HCT116 (cell line): ENCODE results near the gene FUOM. TPM values are rescaled to one million over a fixed set of nuclear protein-coding genes. Genes with fewer than 3 reads are reported as not detected.
"Not testable (repeated sequence)": the region's sequence is repeated elsewhere in the genome, so short reads cannot be mapped to it uniquely, and the experiment has no call there.

ENCODE experiments used
- ATAC-seq: fragments of 200-7000 bp; cut with Tn5 transposase; 2 replicates; pipeline ENCODE4 v1.9.1; 2020; ENCODE audit warnings: mild to moderate bottlenecking, moderate library complexity
- BruUV-seq: library from RNA; stranded (reverse); fragments of 400-500 nt; replicated peaks from 2 replicates; lab custom pipeline; 2021; lab: Mats Ljungman, UMichigan
- CTCF ChIA-PET: fragments of 300-600 bp; sonication (Branson Sonifier 250); formaldehyde crosslinking; loops from one replicate; lab custom pipeline; 2021; ENCODE audit warnings: antibody characterized with exemption; lab: Charles Lee
- POLR2A ChIA-PET: fragments of 300-600, 350-600 bp; sonication (Branson Sonifier 250); formaldehyde crosslinking; loops from one replicate; lab custom pipeline; 2021; ENCODE audit warnings: antibody characterized with exemption; lab: Charles Lee
- RAD21 ChIA-PET, 2 experiments: fragments of 300-600 bp; sonication (Branson Sonifier 250); formaldehyde crosslinking; loops; one replicate each; lab custom pipeline; 2023; ENCODE audit warnings: low total read pairs in 2 of 2; ENCODE audit not compliant: uncharacterized antibody in 2 of 2, unreplicated experiment in 2 of 2, low non-redundant PET in 1 of 2; lab: Charles Lee
- DNase-seq: peaks from one replicate; pipeline ENCODE4 v3.0.0-alpha.2; 2010; ENCODE audit warnings: low read depth, low spot score
- H2AFZ ChIP-seq: fragments of 200-600 bp; shearing (Covaris generic), sonication (generic); 2 replicates; pipeline ENCODE4 v1.6.1; 2017; ENCODE audit warnings: low read depth, mixed run types, mixed read lengths, antibody characterized with exemption, low read length; ENCODE audit not compliant: poor library complexity, severe bottlenecking
- H3K27ac ChIP-seq: 2 replicates; pipeline ENCODE4 v1.5.1; 2012; ENCODE audit warnings: low read depth, low read length
- H3K27me3 ChIP-seq: fragments of 200-600 bp; sonication (generic); 2 replicates; pipeline ENCODE4 v1.6.1; 2016; ENCODE audit warnings: mixed run types, low read length, mixed read lengths; ENCODE audit not compliant: insufficient read depth
- H3K36me3 ChIP-seq, 2 experiments: fragments of 200-500 bp in 1 of 2; fragments of 200-600 bp in 1 of 2; sonication (Bioruptor generic) in 1 of 2; sonication (generic) in 1 of 2; 2 replicates each; pipeline versions ENCODE4 v1.5.1 to v1.6.1; 2014 to 2016; ENCODE audit warnings: low read length in 2 of 2, inconsistent platforms in 1 of 2, mixed read lengths in 1 of 2, mixed run types in 1 of 2; ENCODE audit not compliant: insufficient read depth in 2 of 2, control insufficient read depth in 1 of 2
- H3K4me1 ChIP-seq, 2 experiments: fragments of 200-600 bp in 1 of 2; sonication (generic) in 1 of 2; 2 replicates each; pipeline versions ENCODE4 v1.5.1 to v1.6.1; 2012 to 2017; ENCODE audit warnings: low read length in 2 of 2, inconsistent platforms in 1 of 2, mild to moderate bottlenecking in 1 of 2, mixed read lengths in 1 of 2, mixed run types in 1 of 2, moderate library complexity in 1 of 2; ENCODE audit not compliant: insufficient read depth in 2 of 2, control insufficient read depth in 1 of 2
- H3K4me2 ChIP-seq: fragments of 200-600 bp; sonication (generic); 2 replicates; pipeline ENCODE4 v1.6.1; 2017; ENCODE audit warnings: mixed run types, low read length, mixed read lengths
- H3K4me3 ChIP-seq, 2 experiments: fragments of 200-600 bp in 1 of 2; sonication (generic) in 1 of 2; replicated peaks in 1 of 2; 2 replicates each; pipeline ENCODE4 v1.5.1; 2011 to 2016; ENCODE audit warnings: low read length in 2 of 2, control low read depth in 1 of 2, low read depth in 1 of 2, mild to moderate bottlenecking in 1 of 2, mixed read lengths in 1 of 2, mixed run types in 1 of 2
- H3K79me2 ChIP-seq: fragments of 200-600 bp; sonication (generic); 2 replicates; pipeline ENCODE4 v1.6.1; 2017; ENCODE audit warnings: mild to moderate bottlenecking, mixed run types, low read length, moderate library complexity, mixed read lengths; ENCODE audit not compliant: insufficient read depth
- H3K9ac ChIP-seq: fragments of 200-600 bp; sonication (generic); 2 replicates; pipeline ENCODE4 v1.6.1; 2016; ENCODE audit warnings: low read length, mixed read lengths
- H3K9me2 ChIP-seq: fragments of 200-600 bp; sonication (generic), shearing (Covaris generic); 2 replicates; pipeline ENCODE4 v1.6.1; 2017; ENCODE audit warnings: mixed run types, mild to moderate bottlenecking, moderate library complexity; ENCODE audit not compliant: insufficient read depth
- H3K9me3 ChIP-seq, 2 experiments: fragments of 200-500 bp in 1 of 2; fragments of 200-600 bp in 1 of 2; sonication (Bioruptor generic) in 1 of 2; sonication (generic) in 1 of 2; 2 replicates each; pipeline ENCODE4 v1.6.1; 2014 to 2017; ENCODE audit warnings: low read length in 2 of 2, mixed read lengths in 2 of 2, inconsistent platforms in 1 of 2, low read depth in 1 of 2, mild to moderate bottlenecking in 1 of 2, mixed run types in 1 of 2, moderate library complexity in 1 of 2; ENCODE audit not compliant: control insufficient read depth in 1 of 2, insufficient read depth in 1 of 2
- H4K20me1 ChIP-seq: fragments of 200-600 bp; sonication (generic), shearing (Covaris generic); 2 replicates; pipeline ENCODE4 v1.6.1; 2017; ENCODE audit warnings: mixed run types, mild to moderate bottlenecking, moderate library complexity; ENCODE audit not compliant: insufficient read depth
- POLR2A ChIP-seq: IDR thresholded peaks from 2 replicates; pipeline ENCODE4 v1.7.0; 2011; ENCODE audit warnings: borderline replicate concordance; ENCODE audit not compliant: insufficient read depth, insufficient read length; ENCODE audit errors: extremely low read depth
- ZNF274 ChIP-seq: fragments of 200-500 bp; sonication (Bioruptor generic); IDR thresholded peaks from 2 replicates; pipeline ENCODE4 v1.6.1; 2014; ENCODE audit warnings: mild to moderate bottlenecking, low read depth, low read length, inconsistent platforms
- intact Hi-C: fragments of 100-400 bp; cut with micrococcal nuclease; formaldehyde crosslinking; loops from 2 replicates; pipeline ENCODE4 v1.10.0; 2022
- total RNA-seq: library from RNA; stranded (reverse); gene quantifications from one replicate; pipeline ENCODE4 v1.2.1, GENCODE V29; 2021; ENCODE audit not compliant: unreplicated experiment
- TF ChIP-seq, protein P1 (sequence below): IDR thresholded peaks from 2 replicates; pipeline ENCODE4 v1.6.1; 2012
- TF ChIP-seq, protein P2 (sequence below): IDR thresholded peaks from 2 replicates; pipeline ENCODE4 v1.6.1; 2012
- TF ChIP-seq, protein P3 (sequence below): IDR thresholded peaks from 2 replicates; pipeline ENCODE4 v1.6.1; 2012; ENCODE audit warnings: low read depth

Gene FUOM
- total RNA-seq, 1 experiment from 2014 or later: 21.5 TPM

DNA sequence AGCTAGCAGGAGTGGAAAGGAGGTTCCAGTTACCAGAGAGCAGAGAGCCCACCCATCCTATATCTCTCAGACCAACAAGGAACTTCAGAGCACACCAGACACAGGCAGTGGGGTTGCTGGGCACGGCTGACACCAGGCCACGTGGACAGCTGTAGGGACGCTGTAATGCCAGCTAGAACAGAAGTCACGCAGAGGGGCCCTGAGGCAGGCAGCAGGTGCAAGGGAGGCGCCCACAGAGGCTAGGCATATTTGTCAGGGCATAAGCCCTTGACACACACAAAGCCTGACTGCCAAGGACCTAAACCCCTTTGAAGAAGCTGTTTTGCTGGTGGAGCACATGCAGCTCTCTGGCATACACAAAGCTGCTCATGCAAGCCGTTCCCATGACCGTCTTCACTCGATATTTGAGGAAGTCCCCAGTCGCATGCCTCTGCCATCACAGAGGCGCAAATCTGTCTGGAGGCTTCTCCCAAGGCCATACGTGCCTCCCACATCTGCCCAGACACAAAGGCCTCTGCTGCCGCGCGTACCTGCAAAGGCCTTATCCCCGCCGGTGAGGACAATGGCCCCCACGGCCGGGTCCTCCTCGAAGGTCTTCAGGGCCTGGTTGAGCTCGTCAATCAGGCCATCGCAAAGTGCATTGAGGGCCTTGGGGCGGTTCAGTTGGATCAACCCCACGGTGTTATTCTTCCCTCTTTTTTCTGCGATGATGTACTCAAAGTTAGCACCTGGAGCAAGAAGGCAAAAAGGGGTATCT, 12.4 kb upstream of the FUOM start (continued):
- TF ChIP-seq ZNF274 (no peak), POLR2A (no peak)
- TF ChIP-seq, protein P1, sequence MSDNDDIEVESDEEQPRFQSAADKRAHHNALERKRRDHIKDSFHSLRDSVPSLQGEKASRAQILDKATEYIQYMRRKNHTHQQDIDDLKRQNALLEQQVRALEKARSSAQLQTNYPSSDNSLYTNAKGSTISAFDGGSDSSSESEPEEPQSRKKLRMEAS: no peak

DNA sequence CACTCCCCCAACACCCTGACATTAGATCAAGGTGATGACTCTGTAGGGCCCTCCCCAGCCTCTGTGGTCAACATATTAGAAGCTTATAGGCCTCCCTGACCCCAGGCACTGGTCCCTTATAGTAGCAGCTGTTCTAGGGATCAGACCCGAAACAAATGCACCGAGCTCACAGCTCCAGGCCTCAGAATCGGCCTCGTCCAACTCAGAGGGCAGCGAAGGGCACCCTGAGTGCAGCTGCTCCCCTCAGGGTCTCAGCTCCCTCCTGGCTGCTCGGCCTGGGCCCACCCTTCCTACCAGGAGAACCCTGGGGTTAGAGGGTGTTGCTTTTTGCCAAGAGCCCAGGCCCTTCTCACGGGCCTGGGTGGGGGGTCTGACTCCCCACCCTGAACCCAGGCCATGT, 10.3 kb upstream of the FUOM start:
- ChIA-PET POLR2A (no interaction called here), CTCF (no interaction called here), RAD21 (no interaction called here)
- H4K20me1 ChIP-seq: no peaks in the 10 kb centered on the region
- no peak overlapping the region for H2AFZ ChIP-seq
- no peaks in the 10 kb centered on the region for H3K27me3 ChIP-seq
- no peak overlapping the region for H3K27ac ChIP-seq
- no peak overlapping the region for H3K4me3 ChIP-seq
- no TSS peak for BruUV-seq
- no peak for TF ChIP-seq ZNF274
- TF ChIP-seq, protein P2, sequence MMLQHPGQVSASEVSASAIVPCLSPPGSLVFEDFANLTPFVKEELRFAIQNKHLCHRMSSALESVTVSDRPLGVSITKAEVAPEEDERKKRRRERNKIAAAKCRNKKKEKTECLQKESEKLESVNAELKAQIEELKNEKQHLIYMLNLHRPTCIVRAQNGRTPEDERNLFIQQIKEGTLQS: no peak
- TF ChIP-seq, protein P3, sequence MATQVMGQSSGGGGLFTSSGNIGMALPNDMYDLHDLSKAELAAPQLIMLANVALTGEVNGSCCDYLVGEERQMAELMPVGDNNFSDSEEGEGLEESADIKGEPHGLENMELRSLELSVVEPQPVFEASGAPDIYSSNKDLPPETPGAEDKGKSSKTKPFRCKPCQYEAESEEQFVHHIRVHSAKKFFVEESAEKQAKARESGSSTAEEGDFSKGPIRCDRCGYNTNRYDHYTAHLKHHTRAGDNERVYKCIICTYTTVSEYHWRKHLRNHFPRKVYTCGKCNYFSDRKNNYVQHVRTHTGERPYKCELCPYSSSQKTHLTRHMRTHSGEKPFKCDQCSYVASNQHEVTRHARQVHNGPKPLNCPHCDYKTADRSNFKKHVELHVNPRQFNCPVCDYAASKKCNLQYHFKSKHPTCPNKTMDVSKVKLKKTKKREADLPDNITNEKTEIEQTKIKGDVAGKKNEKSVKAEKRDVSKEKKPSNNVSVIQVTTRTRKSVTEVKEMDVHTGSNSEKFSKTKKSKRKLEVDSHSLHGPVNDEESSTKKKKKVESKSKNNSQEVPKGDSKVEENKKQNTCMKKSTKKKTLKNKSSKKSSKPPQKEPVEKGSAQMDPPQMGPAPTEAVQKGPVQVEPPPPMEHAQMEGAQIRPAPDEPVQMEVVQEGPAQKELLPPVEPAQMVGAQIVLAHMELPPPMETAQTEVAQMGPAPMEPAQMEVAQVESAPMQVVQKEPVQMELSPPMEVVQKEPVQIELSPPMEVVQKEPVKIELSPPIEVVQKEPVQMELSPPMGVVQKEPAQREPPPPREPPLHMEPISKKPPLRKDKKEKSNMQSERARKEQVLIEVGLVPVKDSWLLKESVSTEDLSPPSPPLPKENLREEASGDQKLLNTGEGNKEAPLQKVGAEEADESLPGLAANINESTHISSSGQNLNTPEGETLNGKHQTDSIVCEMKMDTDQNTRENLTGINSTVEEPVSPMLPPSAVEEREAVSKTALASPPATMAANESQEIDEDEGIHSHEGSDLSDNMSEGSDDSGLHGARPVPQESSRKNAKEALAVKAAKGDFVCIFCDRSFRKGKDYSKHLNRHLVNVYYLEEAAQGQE: no peak
- H3K4me2 ChIP-seq: no peak overlapping the region
- no peak for ATAC-seq
- no peak overlapping the region for H3K9ac ChIP-seq
- no peaks in the 10 kb centered on the region for H3K9me2 ChIP-seq
- no peaks in the 10 kb centered on the region; a peak in 2 of 4 replicates for H3K36me3 ChIP-seq
- H3K79me2 ChIP-seq: 0 out of 2 replicates have a peak, but pooled peaks cover 4% of the 10 kb centered on the region
- intact Hi-C loops: no loop called here
- no peaks in the 10 kb centered on the region; a peak in 1 of 4 replicates for H3K4me1 ChIP-seq
- H3K9me3 ChIP-seq: no peaks in the 10 kb centered on the region
- DNase-seq: no peak

DNA sequence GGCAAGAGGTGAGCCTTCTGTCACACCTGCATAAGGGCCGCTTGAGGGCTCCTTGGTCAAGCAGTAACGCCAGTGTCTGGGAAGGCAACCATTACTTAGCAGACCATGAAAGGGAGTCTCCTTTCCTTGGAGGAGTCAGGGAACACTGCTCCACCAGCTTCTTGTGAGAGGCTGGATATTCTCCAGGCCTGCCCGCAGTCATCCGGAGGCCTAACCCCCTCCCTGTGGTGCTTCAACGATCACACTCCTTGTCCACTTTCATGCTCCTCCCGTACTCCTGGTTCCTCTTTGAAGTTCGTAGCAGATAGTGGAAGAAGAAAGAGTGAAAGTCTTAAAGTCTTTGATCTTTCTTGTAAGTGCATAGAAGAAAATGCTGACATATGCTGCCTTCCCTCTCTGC, 9.6 kb upstream of the FUOM start:
- H3K36me3 ChIP-seq, CTCF ChIA-PET, H3K4me2 ChIP-seq, POLR2A ChIA-PET, ATAC-seq, H3K4me3 ChIP-seq, H3K4me1 ChIP-seq, H3K9me2 ChIP-seq, H3K9ac ChIP-seq, H2AFZ ChIP-seq, H3K27me3 ChIP-seq, H4K20me1 ChIP-seq, intact Hi-C loops, DNase-seq, H3K79me2 ChIP-seq, BruUV-seq, H3K9me3 ChIP-seq, H3K27ac ChIP-seq, RAD21 ChIA-PET: not testable (repeated sequence)
